Osteoblast (primary cell): ENCODE data around the gene FAM209A. TPM values are rescaled to one million over a fixed set of nuclear protein-coding genes. Genes with fewer than 3 reads are reported as not detected.
"Not testable (repeated sequence)": the region's sequence is repeated elsewhere in the genome, so short reads cannot be mapped to it uniquely, and the experiment has no call there.

ENCODE experiments used
- DNase-seq: peaks from one replicate; pipeline ENCODE4 v3.0.0; 2011; ENCODE audit warnings: low spot score, mixed read lengths; ENCODE audit not compliant: insufficient read length; ENCODE audit errors: missing footprints
- H2AFZ ChIP-seq: 2 replicates; pipeline ENCODE4 v1.6.0; 2011; ENCODE audit warnings: mild to moderate bottlenecking, low read length
- H3K27ac ChIP-seq: 2 replicates; pipeline ENCODE4 v1.5.1; 2011; ENCODE audit warnings: mild to moderate bottlenecking, low read depth, low read length, moderate library complexity
- H3K27me3 ChIP-seq: 2 replicates; pipeline ENCODE4 v1.6.0; 2012; ENCODE audit warnings: mild to moderate bottlenecking, control low read depth, inconsistent platforms, low read length, moderate library complexity; ENCODE audit not compliant: insufficient read depth
- H3K36me3 ChIP-seq: 2 replicates; pipeline ENCODE4 v1.5.1; 2011; ENCODE audit warnings: mild to moderate bottlenecking, low read length, control low read depth, moderate library complexity; ENCODE audit not compliant: insufficient read depth
- H3K4me1 ChIP-seq: 2 replicates; pipeline ENCODE4 v1.5.1; 2011; ENCODE audit warnings: mild to moderate bottlenecking, low read length, control low read depth, moderate library complexity; ENCODE audit not compliant: insufficient read depth
- H3K4me2 ChIP-seq: 2 replicates; pipeline ENCODE4 v1.6.0; 2011; ENCODE audit warnings: mild to moderate bottlenecking, low read length; ENCODE audit not compliant: insufficient read depth
- H3K4me3 ChIP-seq: fragments of 200-600 bp; sonication (generic); 3 replicates; pipeline ENCODE4 v1.5.1; 2012; ENCODE audit warnings: mild to moderate bottlenecking, low read length, inconsistent platforms; ENCODE audit not compliant: insufficient read depth
- H3K79me2 ChIP-seq: 2 replicates; pipeline ENCODE4 v1.6.0; 2012; ENCODE audit warnings: mild to moderate bottlenecking, low read length, control low read depth, inconsistent platforms; ENCODE audit not compliant: insufficient read depth
- H3K9me3 ChIP-seq: 2 replicates; pipeline ENCODE4 v1.5.1; 2011; ENCODE audit warnings: low read depth, low read length, control low read depth
- H4K20me1 ChIP-seq: 2 replicates; pipeline ENCODE4 v1.6.0; 2012; ENCODE audit warnings: mild to moderate bottlenecking, low read length, control low read depth; ENCODE audit not compliant: insufficient read depth
- total RNA-seq: library from RNA; depleted of rRNA; stranded (reverse); fragments of >200 nt; gene quantifications from 2 replicates; pipeline ENCODE4 v1.2.3, GENCODE V29; 2012
- TF ChIP-seq, protein P1 (sequence below): IDR thresholded peaks from 2 replicates; pipeline ENCODE4 v1.5.1; 2011; ENCODE audit warnings: mild to moderate bottlenecking, low read depth, low read length, moderate library complexity; ENCODE audit errors: extremely low read depth

FAM209A gene
- under 0.01 TPM in 1 of 2 replicates, not detected in the other for total RNA-seq

GRCh38 chr20:56524444-56524843, at the start of gene FAM209A:
Gene FAM209A (plus strand): TSS chr20:56524744. CDS start chr20:56524809, 65 bp downstream.
- not testable (repeated sequence) for H2AFZ ChIP-seq

DNA sequence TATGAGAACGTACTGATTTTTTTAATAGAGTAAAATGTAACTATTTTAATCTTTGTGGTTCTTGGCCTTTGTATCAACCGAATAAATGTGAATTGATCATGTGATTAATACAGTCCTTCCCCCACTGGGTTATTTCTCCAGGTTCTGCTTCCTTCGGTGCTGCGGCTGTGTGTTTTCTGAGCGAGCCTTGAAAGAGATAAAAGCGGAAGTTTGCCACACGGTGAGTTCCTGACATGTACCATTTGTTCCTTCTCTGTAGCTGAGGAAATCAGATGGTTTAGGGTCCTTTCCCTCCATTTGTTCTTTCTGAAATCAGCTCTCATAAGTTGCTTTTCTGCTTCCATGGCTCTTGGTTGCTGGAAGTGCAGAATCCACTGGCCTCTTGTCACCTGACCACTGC, 40.6 kb upstream of the FAM209A start:
- no peak for DNase-seq
- H3K27ac ChIP-seq, result no peak overlapping the region
- peaks cover 3% of the 10 kb centered on the region for H4K20me1 ChIP-seq
- peaks cover 59% of the 10 kb centered on the region for H3K36me3 ChIP-seq
- TF ChIP-seq, protein P1, sequence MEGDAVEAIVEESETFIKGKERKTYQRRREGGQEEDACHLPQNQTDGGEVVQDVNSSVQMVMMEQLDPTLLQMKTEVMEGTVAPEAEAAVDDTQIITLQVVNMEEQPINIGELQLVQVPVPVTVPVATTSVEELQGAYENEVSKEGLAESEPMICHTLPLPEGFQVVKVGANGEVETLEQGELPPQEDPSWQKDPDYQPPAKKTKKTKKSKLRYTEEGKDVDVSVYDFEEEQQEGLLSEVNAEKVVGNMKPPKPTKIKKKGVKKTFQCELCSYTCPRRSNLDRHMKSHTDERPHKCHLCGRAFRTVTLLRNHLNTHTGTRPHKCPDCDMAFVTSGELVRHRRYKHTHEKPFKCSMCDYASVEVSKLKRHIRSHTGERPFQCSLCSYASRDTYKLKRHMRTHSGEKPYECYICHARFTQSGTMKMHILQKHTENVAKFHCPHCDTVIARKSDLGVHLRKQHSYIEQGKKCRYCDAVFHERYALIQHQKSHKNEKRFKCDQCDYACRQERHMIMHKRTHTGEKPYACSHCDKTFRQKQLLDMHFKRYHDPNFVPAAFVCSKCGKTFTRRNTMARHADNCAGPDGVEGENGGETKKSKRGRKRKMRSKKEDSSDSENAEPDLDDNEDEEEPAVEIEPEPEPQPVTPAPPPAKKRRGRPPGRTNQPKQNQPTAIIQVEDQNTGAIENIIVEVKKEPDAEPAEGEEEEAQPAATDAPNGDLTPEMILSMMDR, result no peak
- H3K4me1 ChIP-seq, result no peaks in the 10 kb centered on the region
- no peaks in the 10 kb centered on the region for H3K27me3 ChIP-seq
- H3K9me3 ChIP-seq, result no peaks in the 10 kb centered on the region
- peaks cover 26% of the 10 kb centered on the region for H3K79me2 ChIP-seq
- no peak overlapping the region for H3K4me3 ChIP-seq
- H2AFZ ChIP-seq, result no peak overlapping the region
- H3K4me2 ChIP-seq, result no peak overlapping the region

More at GRCh38 chr20:56524444-56524843, at the start of gene FAM209A:
- not testable (repeated sequence) for H3K27me3 ChIP-seq, H4K20me1 ChIP-seq, DNase-seq, H3K9me3 ChIP-seq, H3K4me1 ChIP-seq, H3K79me2 ChIP-seq, H3K4me3 ChIP-seq, H3K4me2 ChIP-seq, H3K27ac ChIP-seq
- peaks cover 12% of the 10 kb centered on the region for H3K36me3 ChIP-seq

DNA sequence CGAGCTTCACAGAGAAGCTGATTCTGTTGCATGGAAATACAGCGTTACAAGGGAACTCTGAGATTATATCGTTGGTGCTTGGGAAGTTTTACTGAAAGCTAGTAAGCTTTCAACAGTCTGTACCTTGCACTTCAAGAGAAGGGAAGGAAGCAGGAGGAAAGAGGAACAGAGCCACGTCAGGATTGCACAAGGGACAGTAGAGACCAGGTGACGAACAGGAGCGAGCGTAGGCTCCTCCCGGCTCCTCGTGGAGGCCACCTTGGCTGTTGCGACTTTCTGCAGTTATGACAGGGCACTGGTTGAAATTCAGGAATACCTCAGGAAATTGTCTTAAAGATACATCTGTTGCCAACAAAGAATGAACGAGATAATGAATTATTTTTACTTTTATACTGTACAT, 37.3 kb upstream of the FAM209A start:
- H3K79me2 ChIP-seq, result peaks cover 31% of the 10 kb centered on the region
- TF ChIP-seq, protein P1, result no peak

GRCh38 chr20:56488566-56488965, 36.0 kb upstream of the FAM209A start:
- TF ChIP-seq, protein P1, result no peak
- no peak overlapping the region for H3K4me2 ChIP-seq
- no peak overlapping the region for H3K4me3 ChIP-seq
- no peak overlapping the region for H3K27ac ChIP-seq
- H4K20me1 ChIP-seq, result no peaks in the 10 kb centered on the region
- peaks cover 47% of the 10 kb centered on the region for H3K36me3 ChIP-seq
- no peaks in the 10 kb centered on the region for H3K9me3 ChIP-seq
- no peaks in the 10 kb centered on the region for H3K27me3 ChIP-seq
- no peaks in the 10 kb centered on the region for H3K4me1 ChIP-seq
- H2AFZ ChIP-seq, result no peak overlapping the region
- H3K79me2 ChIP-seq, result peaks cover 31% of the 10 kb centered on the region
- no peak for DNase-seq

More for the DNA sequence above, 37.3 kb upstream of the FAM209A start:
- peaks cover 49% of the 10 kb centered on the region for H3K36me3 ChIP-seq
- no peak overlapping the region for H3K4me2 ChIP-seq
- H3K9me3 ChIP-seq, result no peaks in the 10 kb centered on the region
- no peaks in the 10 kb centered on the region for H4K20me1 ChIP-seq
- no peak overlapping the region for H3K27ac ChIP-seq
- H3K4me1 ChIP-seq, result no peaks in the 10 kb centered on the region
- no peak overlapping the region for H2AFZ ChIP-seq
- no peaks in the 10 kb centered on the region for H3K27me3 ChIP-seq
- H3K4me3 ChIP-seq, result no peak overlapping the region
- DNase-seq, result no peak
